ENCODE data around the gene CPB2. TPM values are rescaled to one million over a fixed set of nuclear protein-coding genes. Genes with fewer than 3 reads are reported as not detected.

CPB2 gene
- total RNA-seq, 2 experiments from 2014 or later, result not detected

DNA sequence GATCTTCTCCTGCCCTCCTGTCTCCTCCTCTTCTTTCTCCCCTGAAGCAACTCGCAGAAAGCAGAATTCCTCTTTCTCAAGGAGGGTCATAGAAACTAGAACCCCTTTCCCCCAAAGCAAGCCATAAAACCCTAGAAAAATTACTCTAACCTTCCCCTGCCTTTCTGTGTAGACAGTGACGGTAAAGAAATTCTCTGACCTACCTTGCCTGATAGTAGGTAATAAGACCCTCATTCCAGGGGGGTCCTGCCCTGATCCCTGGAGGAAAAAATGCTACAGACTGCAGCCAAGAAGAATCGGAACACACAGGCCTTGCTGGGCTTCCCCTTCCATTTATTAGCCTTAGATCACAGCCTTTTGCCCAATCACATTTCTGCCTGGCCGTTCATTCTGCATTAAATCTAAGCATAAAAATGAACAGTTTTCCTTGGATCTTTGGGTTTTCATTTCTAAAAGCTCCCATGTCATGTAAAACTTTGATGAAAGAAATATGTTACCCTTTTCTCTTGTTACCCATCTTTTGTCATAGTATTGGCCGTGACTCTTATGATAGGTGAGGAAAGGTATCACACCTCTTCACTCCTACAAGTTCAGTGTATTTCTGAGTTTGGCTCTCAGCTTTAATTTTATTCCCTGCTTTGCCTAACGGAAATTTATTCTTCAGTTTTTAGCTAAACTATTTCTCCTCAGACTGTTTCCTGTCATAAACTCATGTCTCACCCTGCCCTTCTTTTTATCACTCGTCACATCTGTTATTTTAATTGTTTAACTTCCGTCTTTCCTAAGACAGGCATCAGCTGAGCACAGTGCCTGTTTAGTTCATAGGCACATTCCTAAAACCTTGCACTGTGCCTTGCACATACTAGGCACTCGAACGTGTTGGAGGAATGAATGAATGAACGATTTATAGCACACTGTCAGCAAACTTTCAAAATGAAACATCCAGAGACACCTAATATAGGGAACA, 20.4 kb upstream of the CPB2 start:
- ATAC-seq, result no peak
- H3K27ac Mint-ChIP-seq, result peak overlapping the region; percentile 56
- peaks cover 37% of the 10 kb centered on the region for H3K36me3 Mint-ChIP-seq
- no peak overlapping the region for H3K4me3 Mint-ChIP-seq
- DNase-seq, result no peak
- no peaks in the 10 kb centered on the region for H3K9me3 Mint-ChIP-seq (ENCODE audit: low read depth)
- CTCF ChIA-PET, result interaction anchor here (0.7 to 2.9 kb wide), 10 partner anchors 9 to 502 kb away, joined by 3 to 22 read pairs (median 6); no protein-coding TSS in a partner anchor
- H3K27me3 Mint-ChIP-seq, result no peaks in the 10 kb centered on the region
- peaks cover 21% of the 10 kb centered on the region for H3K4me1 Mint-ChIP-seq

DNA sequence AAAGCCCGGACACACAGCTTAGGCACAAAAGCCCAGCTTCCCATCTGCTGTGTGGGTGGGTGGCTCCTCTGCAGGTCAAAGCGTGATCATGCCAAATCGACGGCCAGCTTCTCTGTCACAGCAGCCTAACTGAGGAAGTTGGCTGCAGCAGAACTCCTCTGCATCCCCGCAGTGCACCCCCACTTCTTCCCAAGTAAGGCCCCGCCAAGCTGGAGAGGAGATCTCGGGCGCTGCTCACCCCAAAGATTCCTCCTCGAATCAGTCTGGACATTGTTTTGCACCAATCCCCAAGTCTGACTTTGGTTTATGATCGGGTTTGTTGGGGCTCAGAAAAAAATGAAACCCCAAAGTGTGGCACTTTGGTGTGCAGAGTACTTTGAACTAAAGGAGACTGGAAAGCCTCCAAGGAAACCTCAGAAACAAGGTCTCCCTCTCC, 19.7 kb upstream of the CPB2 start:
- H3K4me3 Mint-ChIP-seq, result no peak overlapping the region
- DNase-seq, result peak; percentile 42
- H3K36me3 Mint-ChIP-seq, result peaks cover 30% of the 10 kb centered on the region
- peaks cover 21% of the 10 kb centered on the region for H3K4me1 Mint-ChIP-seq
- CTCF ChIA-PET, result no interaction called here
- H3K27me3 Mint-ChIP-seq, result peaks cover 2% of the 10 kb centered on the region
- no peak for ATAC-seq
- peak overlapping the region; percentile 47 for H3K27ac Mint-ChIP-seq
- no peaks in the 10 kb centered on the region for H3K9me3 Mint-ChIP-seq (ENCODE audit: low read depth)

DNA sequence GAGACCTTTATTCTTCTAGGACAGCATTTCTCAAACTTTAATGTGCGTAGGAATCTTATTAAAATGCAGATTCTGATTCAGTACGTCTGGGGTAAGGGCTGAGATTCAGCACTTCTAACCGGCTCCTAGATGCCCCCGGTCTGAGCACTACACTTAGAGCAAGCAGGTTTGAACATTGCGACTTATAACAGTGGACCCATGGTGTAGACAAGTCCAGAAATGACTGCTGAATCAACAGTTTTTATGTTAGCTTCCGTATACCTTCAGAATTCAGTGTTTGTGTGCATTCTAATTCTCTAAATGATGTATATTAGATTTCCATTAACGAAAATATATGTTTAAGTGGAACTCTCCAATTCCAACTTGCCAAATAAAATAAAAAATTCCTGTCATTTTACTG, 17.5 kb upstream of the CPB2 start:
- H3K27me3 Mint-ChIP-seq, result peaks cover 19% of the 10 kb centered on the region
- peaks cover 17% of the 10 kb centered on the region for H3K4me1 Mint-ChIP-seq
- ATAC-seq (no peak), DNase-seq (no peak)
- H3K27ac Mint-ChIP-seq, result no peak overlapping the region
- CTCF ChIA-PET, result no interaction called here
- no peaks in the 10 kb centered on the region for H3K9me3 Mint-ChIP-seq (ENCODE audit: low read depth)
- no peak overlapping the region for H3K4me3 Mint-ChIP-seq
- H3K36me3 Mint-ChIP-seq, result peaks cover 17% of the 10 kb centered on the region

DNA sequence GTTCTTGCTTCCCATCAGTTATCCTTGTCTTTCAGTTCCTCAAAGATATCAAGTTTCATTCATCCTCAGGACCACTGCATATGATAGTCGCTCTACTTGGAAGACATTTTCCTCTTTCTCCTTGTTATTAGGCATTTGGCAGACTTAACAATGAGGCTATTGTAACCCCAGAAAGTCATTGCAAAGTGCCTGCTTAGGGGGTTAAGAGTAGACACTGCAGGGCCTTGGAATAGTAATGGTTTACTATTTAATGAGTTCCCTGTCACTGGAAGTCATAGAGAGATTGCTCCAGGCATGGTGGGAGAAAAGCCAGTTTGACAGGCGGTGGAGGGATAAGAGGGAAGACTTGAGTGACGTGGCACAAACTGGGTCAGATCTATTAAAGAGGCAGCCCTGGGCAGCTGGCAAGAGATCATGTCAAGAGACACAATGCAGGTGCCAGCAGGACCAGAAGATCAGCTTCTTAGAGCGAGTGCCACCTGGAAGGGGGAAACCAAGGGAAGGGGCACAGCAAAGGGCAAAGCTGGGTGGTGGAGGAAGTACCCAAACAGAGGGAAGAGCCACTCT, 16.8 kb upstream of the CPB2 start:
- Mint-ChIP-seq H3K36me3 (peaks cover 12% of the 10 kb centered on the region), H3K27me3 (peaks cover 22% of the 10 kb centered on the region), H3K4me1 (peaks cover 16% of the 10 kb centered on the region), H3K27ac (no peak overlapping the region), H3K4me3 (no peak overlapping the region), H3K9me3 (ENCODE audit: low read depth) (no peaks in the 10 kb centered on the region)
- CTCF ChIA-PET, result no interaction called here
- no peak for ATAC-seq
- no peak for DNase-seq

DNA sequence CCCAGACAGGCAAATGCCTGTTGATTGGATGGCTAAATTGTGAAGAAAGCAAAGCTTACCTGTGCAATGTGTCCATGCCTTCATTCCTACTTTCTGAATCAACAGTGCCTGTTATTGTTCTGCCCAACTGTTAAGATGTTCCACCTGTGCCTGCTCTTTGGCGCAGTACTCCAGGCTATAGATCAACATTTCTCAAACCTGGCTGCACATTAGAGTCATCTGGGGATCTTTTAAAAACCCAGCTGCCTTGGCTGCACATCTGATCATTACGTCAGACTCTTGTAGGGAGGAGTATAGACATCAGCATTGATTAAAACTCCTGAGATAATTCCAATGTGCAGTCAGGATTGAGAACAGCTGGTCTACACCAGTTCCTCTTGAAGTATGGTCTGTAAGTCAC, 16.2 kb upstream of the CPB2 start:
- peaks cover 22% of the 10 kb centered on the region for H3K27me3 Mint-ChIP-seq
- CTCF ChIA-PET, result no interaction called here
- H3K9me3 Mint-ChIP-seq (ENCODE audit: low read depth), result no peaks in the 10 kb centered on the region
- H3K27ac Mint-ChIP-seq, result no peak overlapping the region
- H3K4me1 Mint-ChIP-seq, result peaks cover 12% of the 10 kb centered on the region
- no peak for ATAC-seq
- no peak overlapping the region for H3K4me3 Mint-ChIP-seq
- H3K36me3 Mint-ChIP-seq, result peaks cover 6% of the 10 kb centered on the region
- DNase-seq, result no peak

DNA sequence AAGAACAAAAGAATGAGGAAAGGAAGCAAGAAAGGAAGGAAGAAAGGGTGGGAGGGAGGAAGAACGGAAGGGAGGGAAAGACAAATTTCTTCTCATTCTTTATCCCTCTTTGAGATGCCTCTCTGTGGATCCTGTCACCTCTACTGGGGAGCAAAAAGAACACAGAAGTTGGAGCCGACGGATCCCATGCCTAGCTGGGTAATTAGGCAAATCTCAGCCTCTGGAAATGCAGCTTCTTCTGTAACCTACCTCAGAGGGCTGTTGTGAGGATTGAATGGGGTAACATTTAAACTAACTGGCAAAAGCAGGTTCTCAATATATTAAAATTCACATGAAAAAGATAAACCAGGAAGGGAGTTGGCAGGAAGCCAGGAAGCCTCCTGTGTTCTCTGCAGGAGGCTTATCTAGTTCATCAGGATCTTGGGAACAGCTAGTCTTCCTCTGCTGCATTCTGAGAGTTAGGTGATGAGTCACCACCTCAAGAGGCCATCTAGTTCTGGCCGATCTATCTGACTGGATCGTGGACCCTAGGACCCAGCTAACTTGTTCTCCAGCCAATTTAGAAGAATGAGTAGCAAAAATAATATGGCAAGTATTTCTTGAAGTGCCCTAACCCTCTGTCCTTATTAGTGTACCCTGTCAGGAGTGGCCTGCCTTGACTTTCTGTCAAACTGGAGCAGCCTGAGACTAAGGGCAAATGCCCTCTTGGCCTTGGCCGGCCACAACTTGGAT, 15.2 kb upstream of the CPB2 start:
- DNase-seq, result no peak
- peaks cover 3% of the 10 kb centered on the region for H3K4me1 Mint-ChIP-seq
- peaks cover 22% of the 10 kb centered on the region for H3K27me3 Mint-ChIP-seq
- H3K9me3 Mint-ChIP-seq (ENCODE audit: low read depth), result no peaks in the 10 kb centered on the region
- H3K27ac Mint-ChIP-seq, result no peak overlapping the region
- H3K36me3 Mint-ChIP-seq, result no peaks in the 10 kb centered on the region
- CTCF ChIA-PET, result interaction anchor here (0.5 to 1.1 kb wide), 2 partner anchors 29 to 607 kb away, joined by 3 to 4 read pairs; no protein-coding TSS in a partner anchor
- no peak for ATAC-seq
- no peak overlapping the region for H3K4me3 Mint-ChIP-seq

DNA sequence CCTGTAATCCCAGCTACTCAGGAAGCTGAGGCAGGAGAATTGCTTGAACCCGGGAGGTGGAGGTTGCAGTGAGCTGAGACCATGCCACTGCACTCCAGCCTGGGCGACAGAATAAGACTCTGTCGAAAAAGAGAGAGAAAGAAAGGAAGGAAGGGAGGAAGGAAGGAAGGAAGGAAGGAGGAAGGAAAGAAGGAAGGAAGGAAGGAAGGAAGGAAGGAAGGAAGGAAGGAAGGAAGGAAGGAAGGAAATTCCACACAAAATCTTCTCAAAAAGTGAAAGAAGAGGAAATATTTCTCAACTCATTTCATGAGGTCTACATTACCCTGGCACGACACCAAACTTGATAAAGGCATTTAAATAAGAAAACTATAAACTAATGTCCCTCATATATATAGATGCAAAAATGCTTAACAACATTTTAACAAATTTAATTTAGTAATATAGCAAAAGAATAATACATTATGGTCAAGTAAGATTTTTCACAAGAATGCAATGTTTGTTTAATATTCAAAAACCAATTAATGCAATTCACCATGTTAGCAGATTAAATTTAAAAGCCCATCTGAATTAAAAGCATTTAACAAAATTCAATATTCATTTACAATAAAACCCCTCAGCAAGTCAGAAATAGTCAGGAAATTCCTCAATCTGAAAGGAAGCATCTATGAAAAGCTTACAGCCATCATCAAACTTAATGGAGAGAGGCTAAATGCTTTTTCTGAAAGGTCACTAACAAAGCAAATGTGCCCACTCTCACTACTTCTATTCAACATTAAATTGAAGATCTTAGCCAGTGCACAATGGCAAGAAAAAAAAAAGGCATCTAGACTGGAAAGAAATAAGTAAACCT, 12.0 kb upstream of the CPB2 start:
- H3K9me3 Mint-ChIP-seq (ENCODE audit: low read depth), result no peaks in the 10 kb centered on the region
- DNase-seq (no peak), ATAC-seq (no peak)
- no peak overlapping the region for H3K4me3 Mint-ChIP-seq
- no peaks in the 10 kb centered on the region for H3K36me3 Mint-ChIP-seq
- peaks cover 36% of the 10 kb centered on the region for H3K27me3 Mint-ChIP-seq
- H3K27ac Mint-ChIP-seq, result no peak overlapping the region
- H3K4me1 Mint-ChIP-seq, result no peaks in the 10 kb centered on the region
- CTCF ChIA-PET, result interaction anchor here (1.5 kb wide), 1 partner anchor 9 kb away, joined by 4 read pairs; no protein-coding TSS in a partner anchor

DNA sequence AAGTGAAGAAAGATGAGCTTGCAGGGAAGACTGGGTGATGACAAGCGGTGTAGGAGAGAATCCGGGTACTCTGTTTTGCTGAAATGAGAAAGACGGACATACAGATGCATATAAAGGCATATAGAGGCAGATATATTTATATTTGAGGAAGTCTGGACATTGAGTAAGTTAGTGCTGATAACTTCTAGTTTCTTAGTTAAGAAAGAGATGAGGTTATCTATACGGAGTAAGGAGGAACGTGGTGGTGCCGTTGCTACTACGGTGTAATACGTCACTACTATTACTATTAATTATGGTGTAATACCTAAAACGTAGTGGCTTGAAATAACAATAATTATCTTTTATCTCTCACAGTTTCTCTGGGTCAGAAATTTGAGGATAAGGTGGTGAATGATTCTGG, 9.8 kb upstream of the CPB2 start:
- ATAC-seq, result no peak

DNA sequence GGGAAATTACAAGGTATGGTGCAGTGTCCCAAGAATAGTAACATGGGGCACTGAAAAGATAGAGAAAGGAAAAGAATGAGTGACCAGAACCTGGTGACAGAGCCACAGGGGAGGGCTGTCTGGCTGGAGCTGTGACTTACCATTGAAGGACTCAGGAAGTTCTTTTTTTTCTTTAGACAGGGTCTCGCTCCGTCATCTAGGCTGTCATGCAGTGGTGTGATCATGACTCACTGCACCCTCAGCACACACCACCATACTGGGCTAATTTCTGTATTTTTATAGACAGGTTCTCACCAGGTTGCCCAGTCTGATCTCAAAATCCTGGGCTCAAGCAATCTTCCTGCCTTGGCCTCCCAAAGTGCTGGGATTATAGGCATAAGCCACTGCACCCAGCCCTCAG, 8.8 kb upstream of the CPB2 start:
- H3K4me3 Mint-ChIP-seq, result no peak overlapping the region
- DNase-seq (no peak), ATAC-seq (no peak)
- CTCF ChIA-PET, result no interaction called here
- no peak overlapping the region for H3K27ac Mint-ChIP-seq
- H3K36me3 Mint-ChIP-seq, result no peaks in the 10 kb centered on the region
- H3K9me3 Mint-ChIP-seq (ENCODE audit: low read depth), result no peaks in the 10 kb centered on the region
- H3K4me1 Mint-ChIP-seq, result peaks cover 4% of the 10 kb centered on the region
- H3K27me3 Mint-ChIP-seq, result peaks cover 48% of the 10 kb centered on the region

More for the DNA sequence above, 9.8 kb upstream of the CPB2 start:
- Mint-ChIP-seq H3K4me1 (peaks cover under 1% of the 10 kb centered on the region), H3K27me3 (peaks cover 47% of the 10 kb centered on the region), H3K9me3 (ENCODE audit: low read depth) (no peaks in the 10 kb centered on the region), H3K4me3 (no peak overlapping the region), H3K27ac (no peak overlapping the region), H3K36me3 (no peaks in the 10 kb centered on the region)
- CTCF ChIA-PET, result interaction anchor here (1.4 kb wide), 1 partner anchor 15 kb away, joined by 3 read pairs; no protein-coding TSS in a partner anchor
- DNase-seq, result no peak

DNA sequence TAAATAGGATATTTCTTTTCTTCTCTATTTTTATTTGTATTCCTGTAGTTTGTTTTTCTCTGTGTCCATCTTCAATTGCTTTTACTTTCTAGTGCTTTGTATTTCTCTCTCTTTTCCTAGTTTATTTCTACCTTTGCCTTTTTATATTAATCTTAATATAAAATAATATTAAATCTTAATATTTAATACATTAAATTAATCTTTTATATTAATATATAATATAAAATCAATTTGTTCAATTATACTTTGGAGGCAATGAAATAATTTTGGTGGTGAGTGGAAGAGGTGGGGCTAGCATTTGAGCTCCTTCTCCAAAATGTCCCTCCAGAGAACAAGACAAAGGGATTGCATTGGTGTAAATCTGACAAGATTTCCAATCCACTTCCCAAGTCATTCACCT, 6.3 kb upstream of the CPB2 start:
- no peak overlapping the region for H3K27ac Mint-ChIP-seq
- CTCF ChIA-PET, result interaction anchor here (1.8 to 2.6 kb wide), 2 partner anchors 15 to 74 kb away, joined by 3 to 8 read pairs; no protein-coding TSS in a partner anchor
- DNase-seq (no peak), ATAC-seq (no peak)
- no peaks in the 10 kb centered on the region for H3K36me3 Mint-ChIP-seq
- H3K27me3 Mint-ChIP-seq, result peaks cover 40% of the 10 kb centered on the region
- H3K9me3 Mint-ChIP-seq (ENCODE audit: low read depth), result no peaks in the 10 kb centered on the region
- H3K4me3 Mint-ChIP-seq, result no peak overlapping the region
- H3K4me1 Mint-ChIP-seq, result peaks cover 11% of the 10 kb centered on the region

DNA sequence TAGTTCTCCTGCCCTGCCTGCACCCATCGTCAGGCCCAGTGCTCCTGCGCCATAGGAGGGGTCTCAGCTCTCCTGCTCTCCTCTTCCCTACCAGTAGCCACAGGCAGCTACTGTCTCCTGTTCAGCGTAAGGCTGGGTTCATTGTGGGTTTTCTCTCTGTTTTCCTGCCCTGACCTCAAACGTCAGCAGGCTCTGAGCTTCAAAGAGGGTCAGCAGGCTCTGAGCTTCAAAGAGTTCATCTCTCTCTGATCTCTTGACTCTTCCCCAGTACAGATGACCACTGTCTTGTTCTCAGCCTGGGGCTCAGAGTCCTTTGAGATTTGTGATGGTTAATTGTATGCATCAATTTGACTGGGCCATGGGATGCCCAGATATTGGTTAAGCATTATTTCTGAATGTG, 4.6 kb upstream of the CPB2 start:
- DNase-seq (no peak), ATAC-seq (no peak)
- Mint-ChIP-seq H3K4me1 (peaks cover 11% of the 10 kb centered on the region), H3K4me3 (no peak overlapping the region), H3K9me3 (ENCODE audit: low read depth) (no peaks in the 10 kb centered on the region), H3K27me3 (peaks cover 39% of the 10 kb centered on the region), H3K36me3 (no peaks in the 10 kb centered on the region), H3K27ac (no peak overlapping the region)
- CTCF ChIA-PET, result no interaction called here

DNA sequence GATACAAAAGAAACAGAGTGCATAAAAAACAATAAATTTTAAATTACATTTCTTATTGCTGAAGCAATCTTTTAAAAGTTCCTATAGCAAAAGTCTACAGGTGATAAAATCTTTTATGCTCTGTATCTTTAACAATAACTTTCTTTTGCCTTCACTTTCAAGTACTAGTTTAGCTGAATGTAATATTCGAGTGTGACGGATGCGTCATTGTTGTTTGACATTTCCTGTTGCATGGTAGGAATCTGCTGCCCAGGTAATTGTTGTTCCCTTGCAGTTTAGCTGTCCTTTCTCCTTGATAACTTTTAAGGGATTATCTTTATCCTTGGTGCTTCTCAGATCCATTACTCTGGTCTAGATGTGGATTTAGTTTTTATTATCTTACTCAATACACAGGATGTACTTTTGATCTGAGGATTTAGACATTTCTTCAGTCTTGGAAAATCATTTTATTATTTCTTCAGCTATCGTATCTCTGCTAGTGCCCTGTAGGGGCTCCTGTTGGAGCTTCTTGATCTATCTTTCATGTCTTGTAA, 2.1 kb upstream of the CPB2 start:
- Mint-ChIP-seq H3K27me3 (peaks cover 29% of the 10 kb centered on the region), H3K27ac (no peak overlapping the region), H3K9me3 (ENCODE audit: low read depth) (no peaks in the 10 kb centered on the region), H3K4me1 (peaks cover 11% of the 10 kb centered on the region), H3K4me3 (no peak overlapping the region), H3K36me3 (no peaks in the 10 kb centered on the region)
- DNase-seq (no peak), ATAC-seq (no peak)
- CTCF ChIA-PET, result interaction anchor here (0.9 to 1.0 kb wide), 2 partner anchors 20 to 27 kb away, joined by 3 read pairs; no protein-coding TSS in a partner anchor

All from activated CD8-positive, alpha-beta memory T cell treated with anti-CD3 and anti-CD28 coated beads, Interleukin-2, amount 10 ng/mL, durations not matched to agents 7 days and 5 days (primary cell).